ENCODE results near the gene DENND1A. TPM values are rescaled to one million over a fixed set of nuclear protein-coding genes. Genes with fewer than 3 reads are reported as not detected.

The DENND1A gene
- total and polyA plus RNA-seq, 8 donors, result 4.4 to 109 (median 21.4) TPM

DNA sequence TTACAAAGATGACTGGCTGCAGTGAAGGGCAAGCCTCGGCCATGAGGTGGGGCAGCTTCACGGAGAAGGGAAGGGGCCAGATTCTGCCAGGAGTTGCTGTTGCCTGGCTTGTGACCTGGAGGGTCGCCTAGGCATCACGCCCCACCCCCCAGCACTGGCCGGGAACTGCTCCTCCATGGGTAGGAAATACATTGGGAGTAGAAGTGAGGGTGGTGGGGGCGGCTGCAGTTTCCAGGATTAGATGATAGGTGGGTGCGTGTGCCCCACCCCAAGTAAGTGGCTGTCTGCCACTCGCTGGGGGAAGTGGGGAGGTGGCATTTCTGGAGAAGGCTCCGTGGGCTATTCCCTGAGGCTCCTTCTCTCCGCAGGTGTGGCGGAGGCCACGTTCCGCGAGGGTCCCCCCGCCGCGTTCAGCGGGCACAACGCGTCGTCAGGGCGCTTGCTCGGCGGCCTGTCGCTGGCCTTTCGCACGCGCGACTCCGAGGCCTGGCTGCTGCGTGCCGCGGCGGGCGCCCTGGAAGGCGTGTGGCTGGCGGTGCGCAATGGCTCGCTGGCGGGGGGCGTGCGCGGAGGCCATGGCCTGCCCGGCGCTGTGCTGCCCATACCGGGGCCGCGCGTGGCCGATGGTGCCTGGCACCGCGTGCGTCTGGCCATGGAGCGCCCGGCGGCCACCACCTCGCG is 557.0 kb downstream of the DENND1A start:
- 18 to 51% (median 24%) methylated on average over 7 to 58 of the region's 58 CpGs for WGBS, 5 donors
- H3K36me3 ChIP-seq, result no peaks in the 10 kb centered on the region
- H3K27me3 ChIP-seq, result peaks cover 14 to 97% (median 54%) of the 10 kb centered on the region in 3 donors
- DNase-seq, result no peak
- intact Hi-C loops (cut with DNase I; ENCODE audit: low total_unique reads), result no loop called here
- no peaks in the 10 kb centered on the region for H3K9me3 ChIP-seq
- H3K27ac ChIP-seq, result no peak overlapping the region
- no peak overlapping the region for H3K4me3 ChIP-seq
- peaks cover 12 to 37% (median 29%) of the 10 kb centered on the region in 4 donors for H3K4me1 ChIP-seq
- TF ChIP-seq POLR2A (IDR thresholded peaks at IDR 0.05), result no peak
- TF ChIP-seq CTCF (IDR thresholded peaks at IDR 0.05), result no peak
- no peak for TF ChIP-seq POLR2AphosphoS5 (IDR thresholded peaks at IDR 0.05)
- no peak for TF ChIP-seq EP300 (IDR thresholded peaks at IDR 0.05)

- H3K27me3 ChIP-seq, result peaks cover 14 to 99% (median 54%) of the 10 kb centered on the region in 3 donors
- TF ChIP-seq CTCF (IDR thresholded peaks at IDR 0.05) (no peak), POLR2A (IDR thresholded peaks at IDR 0.05) (no peak), POLR2AphosphoS5 (IDR thresholded peaks at IDR 0.05) (no peak), EP300 (IDR thresholded peaks at IDR 0.05) (no peak)
- intact Hi-C loops (cut with DNase I; ENCODE audit: low total_unique reads), result no loop called here
These were observed 557.9 kb downstream of the DENND1A start for GRCh38 chr9:123371805-123372590.

GRCh38 chr9:123371228-123371584 is 558.7 kb downstream of the DENND1A start:
- peaks cover 14 to 99% (median 56%) of the 10 kb centered on the region in 3 donors for H3K27me3 ChIP-seq
- TF ChIP-seq EP300 (IDR thresholded peaks at IDR 0.05) (no peak), CTCF (IDR thresholded peaks at IDR 0.05) (no peak), POLR2A (IDR thresholded peaks at IDR 0.05) (no peak), POLR2AphosphoS5 (IDR thresholded peaks at IDR 0.05) (no peak)
- no peaks in the 10 kb centered on the region for H3K9me3 ChIP-seq
- H3K4me1 ChIP-seq, result peaks cover 12 to 31% (median 23%) of the 10 kb centered on the region in 4 donors
- intact Hi-C loops (cut with DNase I; ENCODE audit: low total_unique reads), result no loop called here
- H3K36me3 ChIP-seq, result no peaks in the 10 kb centered on the region
- H3K27ac ChIP-seq, result no peak overlapping the region
- H3K4me3 ChIP-seq, result no peak overlapping the region
- 57 to 83% (median 83%) methylated on average over 8 to 18 of the region's 18 CpGs for WGBS, 5 donors
- DNase-seq, result no peak

More at GRCh38 chr9:123371805-123372590, 557.9 kb downstream of the DENND1A start:
- Histone ChIP-seq H3K9me3 (no peaks in the 10 kb centered on the region), H3K4me1 (peaks cover 12 to 32% (median 26%) of the 10 kb centered on the region in 4 donors), H3K4me3 (no peak overlapping the region), H3K27ac (no peak overlapping the region), H3K36me3 (no peaks in the 10 kb centered on the region)
- no peak for DNase-seq
- 81 to 91% (median 87%) methylated on average over 9 to 14 of the region's 14 CpGs for whole genome bisulfite sequencing, 5 donors

- TF ChIP-seq POLR2A (IDR thresholded peaks at IDR 0.05) (no peak), CTCF (IDR thresholded peaks at IDR 0.05) (no peak), POLR2AphosphoS5 (IDR thresholded peaks at IDR 0.05) (no peak), EP300 (IDR thresholded peaks at IDR 0.05) (no peak)
- no peak overlapping the region for H3K4me3 ChIP-seq
- H3K27me3 ChIP-seq, result peaks cover 14 to 99% (median 59%) of the 10 kb centered on the region in 3 donors
- H3K36me3 ChIP-seq, result no peaks in the 10 kb centered on the region
- 80 to 87% (median 85%) methylated on average over 10 to 29 of the region's 29 CpGs for WGBS, 5 donors
- no peak for DNase-seq
- intact Hi-C loops (cut with DNase I; ENCODE audit: low total_unique reads), result no loop called here
- H3K27ac ChIP-seq, result no peak overlapping the region
- H3K9me3 ChIP-seq, result no peaks in the 10 kb centered on the region
- H3K4me1 ChIP-seq, result peaks cover 12 to 25% (median 19%) of the 10 kb centered on the region in 4 donors
These were observed 559.2 kb downstream of the DENND1A start for GRCh38 chr9:123370526-123371227.
